RCC 7860 (cell line): ENCODE results near the gene RADX.

Source experiments
- DNase-seq: peaks from one replicate; pipeline ENCODE4 v3.0.0-alpha.2; 2015; ENCODE audit warnings: low spot score
- FAIRE-seq: peaks from 2 replicates; lab custom pipeline; 2012; peaks lifted over from hg19 to GRCh38; lab: Jason Lieb, UNC

Gene RADX

GRCh38 chrX:106680716-106681115 is 68.9 kb downstream of the RADX start:
- DNase-seq: no peak
- no peak for FAIRE-seq

- DNase-seq: no peak
- no peak for FAIRE-seq
These were observed 72.4 kb downstream of the RADX start for GRCh38 chrX:106684207-106684606.

- DNase-seq (no peak), FAIRE-seq (no peak)
These were observed 80.8 kb downstream of the RADX start for GRCh38 chrX:106692425-106693065.

GRCh38 chrX:106696502-106696901 is 84.7 kb downstream of the RADX start:
- FAIRE-seq: no peak
- no peak for DNase-seq

GRCh38 chrX:106698693-106699092 is 86.9 kb downstream of the RADX start:
- FAIRE-seq (peak; percentile 63), DNase-seq (peak; percentile 45)

DNA sequence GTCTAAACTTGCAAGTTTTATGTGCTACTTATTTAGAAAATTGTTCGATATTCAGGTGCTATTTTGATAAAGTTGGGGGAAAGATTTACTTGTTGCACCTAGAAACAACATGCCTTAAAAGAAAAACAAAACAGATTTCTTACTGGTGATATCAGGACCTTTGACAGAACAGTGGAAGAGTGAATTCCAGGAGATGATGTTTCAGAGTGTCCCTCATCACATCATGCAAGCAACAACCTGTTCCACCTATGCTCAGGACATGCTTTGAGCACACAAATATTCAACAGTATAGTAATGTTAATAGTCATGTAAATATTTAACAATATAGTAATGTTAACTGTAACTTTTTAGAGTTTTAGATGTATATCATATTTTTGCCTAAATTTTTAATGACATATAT is 90.9 kb downstream of the RADX start:
- DNase-seq: no peak
- FAIRE-seq: no peak

- no peak for FAIRE-seq
- DNase-seq: no peak
These were observed 94.7 kb downstream of the RADX start for GRCh38 chrX:106706466-106706865.

DNA sequence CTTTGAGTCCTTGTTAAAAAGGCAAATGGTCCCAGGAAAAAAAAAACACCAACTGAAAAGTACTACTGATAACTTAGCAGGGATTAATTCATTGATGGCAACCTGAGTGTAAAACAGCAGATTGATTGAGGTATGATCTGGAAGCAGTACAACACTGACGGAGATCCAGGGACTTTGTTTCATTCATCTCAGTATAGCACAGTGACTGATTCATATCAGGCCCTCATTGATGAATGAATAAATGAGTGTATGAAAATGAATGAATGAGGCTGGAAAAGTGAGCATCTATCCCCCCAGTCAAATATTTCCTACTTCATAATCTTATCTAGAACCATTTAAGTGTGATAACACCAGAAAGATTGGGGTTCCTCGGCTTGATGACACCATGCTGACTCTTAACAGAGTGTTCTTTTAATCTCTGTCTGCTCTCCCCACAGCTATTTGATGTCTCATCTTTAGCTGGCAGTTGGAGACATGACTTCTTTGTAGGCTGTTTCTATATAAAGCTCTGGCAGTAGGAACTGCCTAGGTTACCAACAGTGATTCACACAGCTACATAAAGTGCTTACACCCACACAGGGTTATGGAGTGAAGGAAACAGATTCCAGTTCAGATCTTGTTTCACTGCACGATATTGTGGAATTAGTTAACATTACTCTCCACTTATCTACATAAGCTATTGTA is 96.1 kb downstream of the RADX start:
- FAIRE-seq: peak; percentile 99

DNA sequence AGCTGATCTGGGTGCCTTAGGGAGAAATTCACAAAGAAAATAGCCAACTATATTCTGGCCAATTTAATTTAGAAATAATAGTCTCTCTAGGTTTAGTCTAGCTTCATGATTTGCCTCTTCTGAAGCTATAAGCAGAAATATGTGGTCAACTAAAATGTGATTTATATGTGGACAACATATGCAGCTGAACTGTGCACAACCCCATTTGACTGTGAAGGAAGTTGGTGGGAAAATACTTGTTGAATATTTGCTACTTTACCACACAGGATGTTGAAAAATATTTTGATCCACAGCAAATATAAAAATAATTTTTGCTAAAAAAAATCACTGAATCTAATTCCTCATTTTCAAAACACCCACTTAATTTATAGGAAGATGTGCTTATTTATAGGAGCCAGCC is 99.0 kb downstream of the RADX start:
- no peak for DNase-seq
- no peak for FAIRE-seq

More for the DNA sequence above, 96.1 kb downstream of the RADX start:
- peak; percentile 95 for DNase-seq

DNA sequence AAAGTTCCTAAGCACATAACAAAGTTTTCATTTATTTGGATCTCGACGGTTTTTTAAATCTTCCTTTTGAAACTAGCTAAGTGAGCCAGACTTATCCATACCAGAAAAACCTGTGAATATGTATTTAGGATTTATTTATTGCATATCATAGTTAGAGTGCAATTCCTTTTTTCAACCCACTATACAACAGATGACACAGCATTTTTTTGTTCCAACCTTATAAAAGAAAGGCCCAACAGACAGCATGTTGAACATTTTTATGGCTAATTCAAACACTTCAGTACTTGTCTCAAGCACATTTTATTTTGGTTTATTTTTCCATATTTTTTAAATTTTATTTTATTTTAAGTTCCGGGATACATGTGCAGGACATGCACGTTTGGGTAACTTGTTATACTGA is 99.6 kb downstream of the RADX start:
- no peak for DNase-seq
- no peak for FAIRE-seq

- DNase-seq (no peak), FAIRE-seq (no peak)
These were observed 104.2 kb downstream of the RADX start for GRCh38 chrX:106716004-106716403.

DNA sequence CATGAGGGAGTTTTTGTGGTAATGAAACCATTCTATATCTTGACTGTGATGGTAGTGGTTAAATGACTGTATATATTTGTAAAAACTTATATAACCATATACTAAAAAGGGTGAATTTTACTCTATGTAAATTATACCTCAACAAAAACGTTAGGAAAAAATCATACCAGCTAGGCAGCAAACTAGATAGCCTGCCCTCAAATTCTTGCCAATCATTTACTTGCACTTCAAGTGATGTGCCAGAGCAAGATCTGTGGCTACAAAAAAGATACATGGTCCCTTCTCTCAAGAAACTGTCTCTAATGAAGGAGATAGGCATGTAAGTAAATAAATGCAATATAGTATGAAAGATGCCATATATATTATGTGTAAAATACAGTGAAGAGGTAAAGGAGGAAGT is 104.7 kb downstream of the RADX start:
- DNase-seq (no peak), FAIRE-seq (no peak)

DNA sequence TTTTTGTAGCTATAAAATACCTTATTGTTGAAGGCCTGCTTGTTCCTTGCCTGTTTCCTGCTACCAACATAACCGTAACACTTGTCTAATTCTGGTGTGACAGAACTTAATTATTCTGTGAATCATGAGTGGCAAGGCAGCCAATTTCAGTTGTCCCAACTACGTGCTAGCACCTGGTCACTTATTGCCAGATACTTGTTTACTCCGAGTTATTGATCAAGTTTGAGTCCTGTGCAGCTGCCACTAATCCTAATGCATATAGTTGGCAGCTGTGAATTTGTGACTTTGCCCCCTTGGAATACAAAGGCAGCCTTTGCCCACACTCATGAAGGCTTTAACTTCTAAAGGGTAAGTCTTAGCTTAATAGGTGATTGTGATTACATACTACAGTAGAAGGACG is 106.9 kb downstream of the RADX start:
- FAIRE-seq: no peak
- DNase-seq: no peak

DNA sequence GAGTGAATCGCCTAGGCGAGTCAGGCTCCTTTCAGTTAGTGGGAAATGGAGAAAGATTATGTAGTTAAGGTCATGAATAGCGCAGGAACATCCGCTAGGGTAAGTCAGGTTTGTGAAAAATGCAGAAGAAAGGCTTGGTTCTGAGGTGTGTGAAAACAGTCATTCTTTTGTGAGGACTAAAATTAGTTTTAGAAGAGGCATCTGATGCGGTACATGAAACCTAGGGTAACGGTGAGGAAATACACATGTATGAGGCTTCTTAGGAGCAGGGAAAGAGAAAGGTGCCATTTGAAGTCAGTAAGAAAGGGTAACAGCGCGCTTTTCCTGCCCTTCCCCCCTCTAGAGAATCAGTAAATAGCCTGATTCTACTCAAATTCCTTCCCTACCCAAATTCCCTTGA is 114.2 kb downstream of the RADX start:
- DNase-seq: no peak
- peak; percentile 29 for FAIRE-seq

DNA sequence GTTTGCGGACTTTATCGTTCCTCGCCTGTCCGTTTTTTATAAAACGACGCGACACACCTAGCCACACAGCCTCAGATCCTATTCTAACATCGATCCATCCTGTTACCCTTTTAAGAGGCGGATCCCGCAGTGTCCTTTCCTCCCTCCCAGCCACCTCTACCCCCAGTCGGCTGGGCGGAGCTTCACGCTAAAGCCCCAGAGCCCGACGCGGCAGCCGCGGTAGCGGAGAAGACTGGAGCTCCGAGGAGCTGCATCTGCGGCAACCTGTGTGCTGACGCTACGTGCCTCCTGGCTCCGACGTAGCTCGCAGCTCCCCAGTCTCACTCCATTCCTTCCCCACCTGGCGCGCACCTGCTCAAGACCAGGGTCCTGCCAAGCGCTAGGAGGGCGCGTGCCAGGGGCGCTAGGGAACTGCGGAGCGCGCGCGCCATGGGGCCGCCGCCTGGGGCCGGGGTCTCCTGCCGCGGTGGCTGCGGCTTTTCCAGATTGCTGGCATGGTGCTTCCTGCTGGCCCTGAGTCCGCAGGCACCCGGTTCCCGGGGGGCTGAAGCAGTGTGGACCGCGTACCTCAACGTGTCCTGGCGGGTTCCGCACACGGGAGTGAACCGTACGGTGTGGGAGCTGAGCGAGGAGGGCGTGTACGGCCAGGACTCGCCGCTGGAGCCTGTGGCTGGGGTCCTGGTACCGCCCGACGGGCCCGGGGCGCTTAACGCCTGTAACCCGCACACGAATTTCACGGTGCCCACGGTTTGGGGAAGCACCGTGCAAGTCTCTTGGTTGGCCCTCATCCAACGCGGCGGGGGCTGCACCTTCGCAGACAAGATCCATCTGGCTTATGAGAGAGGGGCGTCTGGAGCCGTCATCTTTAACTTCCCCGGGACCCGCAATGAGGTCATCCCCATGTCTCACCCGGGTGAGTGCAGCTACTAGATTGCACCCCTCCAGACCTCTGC is 115.0 kb downstream of the RADX start, which contains the start of gene RNF128:
RNF128 (plus strand) TSS at position 217 of the 953 bp plus-strand sequence; CDS start at position 430, 213 bp downstream.
- FAIRE-seq (peak; percentile 60), DNase-seq (peak; percentile 38)

- DNase-seq: no peak
- FAIRE-seq: peak; percentile 61
These were observed 116.6 kb downstream of the RADX start for GRCh38 chrX:106728337-106728736.
